Activated T-helper 1 cell treated with anti-CD3 and anti-CD28 coated beads, Interleukin-2, amount 50 U/mL, for 16 hours (primary cell): ENCODE results near the gene CELSR3.
A peak's percentile ranks its signal among the peaks of the same experiment; 100 is the strongest.

Source experiments
- DNase-seq, 2 donors: peaks; one replicate each; pipeline ENCODE4 v3.0.0-alpha.2; 2020; ENCODE audit warnings: low read depth in 1 of 2, low spot score in 1 of 2

CELSR3 gene

DNA sequence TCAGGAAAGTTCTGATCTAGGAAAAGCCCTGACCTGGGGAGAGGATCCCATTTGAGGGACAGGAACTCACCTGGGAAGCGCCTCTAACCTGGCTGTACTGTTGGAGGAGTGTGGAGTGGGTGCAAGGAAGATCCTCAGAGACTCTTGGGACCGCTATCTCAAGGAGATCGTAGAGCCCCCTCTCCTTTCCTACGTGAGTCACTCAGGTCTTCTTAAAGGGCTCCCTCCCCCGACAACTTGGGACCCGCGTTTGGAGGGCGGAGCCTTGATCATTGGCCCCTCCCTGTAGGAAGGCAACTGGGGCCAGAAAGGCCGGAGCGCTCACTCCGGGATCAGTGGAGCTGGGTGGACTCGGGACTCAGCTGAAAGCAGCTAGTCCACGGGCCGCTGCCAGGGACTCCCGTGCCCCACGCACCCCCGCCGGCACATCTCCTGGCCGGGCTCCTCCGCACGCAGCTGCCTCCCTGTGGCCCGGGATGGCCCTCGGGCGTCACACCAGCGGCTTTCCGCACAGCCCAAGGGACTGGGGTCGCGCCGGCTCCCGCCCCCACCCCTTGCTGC is 27.9 kb downstream of the CELSR3 start:
- peak in 1 of 2 donors; percentile 23 for DNase-seq

DNA sequence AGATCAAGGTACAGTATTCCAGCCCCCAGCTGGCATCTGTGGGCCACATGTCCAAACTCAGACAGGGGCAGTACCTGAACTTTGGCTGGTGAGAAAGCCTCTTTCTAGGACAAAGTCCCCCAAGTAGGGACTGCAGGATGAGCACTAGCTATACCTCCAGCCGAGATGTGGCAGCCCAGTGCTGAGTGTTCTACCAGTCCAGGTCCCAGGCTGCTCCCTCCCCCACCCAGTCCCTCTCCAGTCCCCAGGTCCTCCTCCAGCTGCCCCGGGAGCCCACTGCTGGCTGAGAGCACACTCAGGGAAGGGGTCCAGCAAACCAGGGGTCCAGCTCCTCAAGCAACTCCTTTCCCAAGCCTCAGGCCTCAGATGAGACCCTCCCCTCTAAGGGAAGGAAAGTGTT is 28.9 kb downstream of the CELSR3 start:
- no peak for DNase-seq

DNA sequence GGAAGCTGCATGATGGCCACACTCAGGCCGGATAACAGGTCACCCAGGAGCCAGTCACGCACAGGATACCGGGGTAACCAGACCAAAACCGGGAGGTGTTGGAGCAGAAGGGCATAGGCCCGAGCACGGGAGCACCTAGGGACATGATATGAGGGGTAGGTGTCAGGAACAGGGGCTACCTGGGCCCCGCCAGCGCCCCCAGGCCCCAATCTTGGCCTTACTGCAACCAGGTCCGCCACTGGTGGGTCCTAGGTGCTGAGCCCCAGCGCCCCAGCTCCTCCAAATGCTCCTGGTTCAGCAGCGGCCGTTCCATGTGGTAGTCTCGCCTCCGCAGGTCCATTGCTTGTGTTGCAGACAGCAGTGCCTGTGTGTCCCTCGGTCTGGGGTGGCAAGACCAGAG is 29.4 kb downstream of the CELSR3 start:
- DNase-seq = no peak

DNA sequence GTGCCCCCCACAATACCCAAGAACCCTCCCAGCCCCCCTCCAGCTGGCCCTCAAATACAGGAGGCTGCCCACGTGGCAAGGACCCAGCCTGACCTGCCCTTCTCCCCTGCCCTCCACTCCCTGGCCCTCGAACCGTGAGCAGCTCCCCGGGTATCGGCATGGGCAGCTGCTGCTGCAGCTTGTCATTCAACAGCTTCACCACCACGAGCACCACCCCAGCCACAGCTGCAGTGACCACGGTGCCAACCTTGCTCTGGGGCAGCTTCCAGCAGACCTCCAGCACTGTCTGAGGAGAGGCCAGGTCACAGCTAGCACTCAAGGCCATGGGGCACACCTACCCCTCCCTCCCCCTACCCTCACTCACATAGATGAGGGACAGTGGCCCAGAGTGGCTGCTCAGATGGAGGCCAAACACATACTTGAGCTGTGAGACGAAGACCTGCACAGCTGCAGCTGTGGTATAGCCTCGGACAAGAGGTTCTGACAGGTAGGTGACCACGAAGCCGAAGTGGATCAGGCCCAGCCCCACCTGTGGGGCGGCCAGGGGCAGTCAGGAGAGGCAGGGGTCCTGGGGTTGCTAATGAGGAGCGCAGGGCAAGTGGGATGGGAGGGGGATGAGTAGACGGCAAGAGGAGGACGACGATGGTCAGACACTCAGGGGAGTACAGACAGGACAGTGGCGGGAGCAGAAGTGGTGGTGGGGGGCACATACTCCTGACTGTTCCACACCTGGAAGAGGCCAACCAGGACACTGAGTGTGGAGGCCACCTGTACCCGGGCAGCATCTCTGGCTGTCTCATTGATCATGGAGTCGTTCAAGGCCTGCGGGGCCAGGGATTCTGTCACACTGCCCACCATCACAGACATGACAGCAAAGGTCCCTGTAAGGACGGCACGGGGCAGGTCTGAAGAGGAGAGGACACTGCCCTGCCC is 30.9 kb downstream of the CELSR3 start:
- DNase-seq = no peak

DNA sequence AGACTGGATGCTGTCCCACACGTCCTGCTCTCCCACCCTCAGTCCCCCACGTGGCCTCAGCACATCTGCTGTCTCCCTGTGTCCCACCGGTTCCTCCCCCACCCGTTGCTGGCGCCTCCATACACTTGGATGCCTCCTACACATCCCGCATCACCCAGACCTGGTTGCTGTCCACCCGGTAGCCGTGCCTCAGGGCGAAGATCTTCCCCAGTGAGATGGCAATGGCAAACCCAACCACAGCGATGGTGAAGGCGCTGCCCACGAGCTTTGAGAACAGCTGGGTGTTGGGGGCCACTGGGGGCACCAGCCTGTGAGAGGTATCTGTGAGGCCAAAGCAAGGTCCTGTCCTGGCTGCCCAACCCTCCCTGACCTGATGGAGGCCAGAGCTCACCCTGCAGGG is 31.9 kb downstream of the CELSR3 start:
- no peak for DNase-seq

DNA sequence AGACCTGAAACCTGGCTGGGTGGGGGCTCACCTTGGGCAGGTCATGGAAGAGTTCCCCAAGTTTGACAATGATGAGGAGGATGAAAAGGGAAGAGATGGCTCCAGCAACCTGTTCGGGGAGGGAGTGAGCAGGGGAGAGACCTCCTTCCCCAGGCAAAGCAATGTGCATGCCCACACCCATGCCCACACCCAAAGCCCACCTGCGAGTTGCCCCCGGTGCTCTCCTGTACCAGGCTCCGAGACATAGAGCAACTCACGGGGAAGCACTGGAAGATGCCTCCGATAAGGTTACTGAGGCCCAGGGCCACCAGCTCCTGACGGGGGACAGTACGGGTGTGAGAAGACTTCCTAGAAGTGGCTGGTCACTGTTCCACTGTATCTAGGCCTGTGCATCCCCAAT is 32.3 kb downstream of the CELSR3 start:
- no peak for DNase-seq

DNA sequence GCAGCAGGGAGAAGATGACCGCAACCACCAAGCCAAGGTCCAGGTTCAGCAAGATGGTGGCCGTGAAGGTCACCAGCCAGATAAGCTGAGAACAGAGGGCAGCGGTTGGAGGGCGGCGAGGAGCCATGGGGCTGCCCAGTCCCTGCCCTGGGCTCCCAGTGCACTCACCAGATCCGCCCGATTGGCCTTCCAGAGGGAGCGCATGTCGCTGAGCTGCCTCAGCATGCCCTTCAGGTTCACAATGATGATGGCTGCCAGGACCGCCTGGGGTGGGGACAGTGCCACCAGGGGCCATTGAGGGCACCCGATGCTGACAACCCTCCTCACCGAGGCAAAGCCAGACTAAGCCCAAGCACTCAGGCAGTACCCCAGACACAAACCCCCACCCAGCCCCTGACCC is 32.8 kb downstream of the CELSR3 start:
- DNase-seq = no peak

DNA sequence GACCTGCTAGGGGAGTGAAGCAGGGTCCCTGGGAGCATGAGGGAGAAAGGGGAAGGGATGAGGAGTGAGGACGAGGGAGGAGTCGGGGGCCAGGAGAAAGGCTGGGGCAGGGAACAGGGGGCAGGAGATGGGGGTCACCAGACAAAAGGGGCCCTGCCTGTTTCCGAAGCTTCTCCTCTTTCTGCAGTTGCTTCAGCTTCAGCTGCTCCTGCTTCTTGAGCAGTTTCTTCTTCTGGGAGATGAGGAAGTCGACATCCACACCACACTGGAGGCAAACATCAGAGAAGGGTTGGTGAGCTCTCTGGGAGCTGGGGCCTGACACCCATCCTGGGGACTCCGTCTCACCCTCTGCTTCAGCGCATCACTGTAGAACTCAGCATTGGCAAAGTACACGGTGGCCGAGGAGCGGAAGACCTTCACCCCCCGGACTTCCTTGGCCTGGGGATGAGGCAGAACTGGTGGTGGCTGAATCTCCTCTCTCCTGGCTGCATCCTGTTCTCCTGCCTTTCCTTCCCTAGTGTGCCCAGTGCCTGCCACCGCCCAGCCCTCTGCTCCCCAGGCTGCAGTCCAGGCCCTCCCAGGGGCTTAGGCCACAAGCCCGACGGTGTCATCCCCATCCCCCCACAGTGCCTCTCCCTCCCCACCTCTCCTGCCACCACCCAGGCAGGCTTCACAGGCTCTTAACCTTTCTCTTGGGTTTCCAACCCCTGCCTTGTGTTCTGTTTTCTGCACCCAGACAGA is 34.2 kb downstream of the CELSR3 start:
- DNase-seq = no peak

DNA sequence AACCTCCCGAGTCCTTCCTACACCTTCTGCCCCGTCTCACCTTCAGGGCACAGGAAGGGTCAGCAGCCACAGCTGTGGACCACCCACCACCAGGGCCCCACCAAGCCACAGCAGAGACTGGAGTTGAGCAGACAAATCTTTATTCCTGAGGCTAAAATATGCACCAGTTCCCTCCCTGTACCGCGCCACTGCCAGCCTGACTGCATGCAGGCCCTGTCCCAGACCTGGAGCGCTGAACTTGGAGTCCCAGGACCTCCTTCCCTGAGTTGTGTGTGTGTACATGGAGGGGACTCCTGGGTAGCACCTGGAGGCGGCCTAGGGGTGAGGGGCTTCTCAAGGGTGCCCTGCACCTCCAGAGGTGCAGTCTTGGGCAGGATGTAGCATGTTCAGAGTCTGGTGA is 37.1 kb downstream of the CELSR3 start:
- DNase-seq = no peak

DNA sequence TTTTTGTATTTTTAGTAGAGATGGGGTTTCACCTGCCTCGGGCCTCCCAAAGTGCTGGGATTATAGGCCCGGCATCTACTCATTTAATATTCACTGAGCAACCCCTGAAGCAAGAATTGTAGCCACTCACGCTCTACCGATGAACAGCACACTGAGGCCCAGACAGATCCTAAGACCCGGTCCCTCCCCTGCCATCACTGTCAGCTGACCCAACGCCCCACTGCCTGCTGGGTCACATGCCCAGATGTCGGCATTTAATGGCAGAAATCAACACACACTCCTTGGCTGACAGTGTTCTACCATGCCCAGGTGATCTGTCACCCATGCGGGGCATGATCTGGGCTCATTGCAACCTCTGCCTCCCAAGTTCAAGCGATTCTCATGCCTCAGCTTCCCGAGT is 37.9 kb downstream of the CELSR3 start:
- no peak for DNase-seq

DNA sequence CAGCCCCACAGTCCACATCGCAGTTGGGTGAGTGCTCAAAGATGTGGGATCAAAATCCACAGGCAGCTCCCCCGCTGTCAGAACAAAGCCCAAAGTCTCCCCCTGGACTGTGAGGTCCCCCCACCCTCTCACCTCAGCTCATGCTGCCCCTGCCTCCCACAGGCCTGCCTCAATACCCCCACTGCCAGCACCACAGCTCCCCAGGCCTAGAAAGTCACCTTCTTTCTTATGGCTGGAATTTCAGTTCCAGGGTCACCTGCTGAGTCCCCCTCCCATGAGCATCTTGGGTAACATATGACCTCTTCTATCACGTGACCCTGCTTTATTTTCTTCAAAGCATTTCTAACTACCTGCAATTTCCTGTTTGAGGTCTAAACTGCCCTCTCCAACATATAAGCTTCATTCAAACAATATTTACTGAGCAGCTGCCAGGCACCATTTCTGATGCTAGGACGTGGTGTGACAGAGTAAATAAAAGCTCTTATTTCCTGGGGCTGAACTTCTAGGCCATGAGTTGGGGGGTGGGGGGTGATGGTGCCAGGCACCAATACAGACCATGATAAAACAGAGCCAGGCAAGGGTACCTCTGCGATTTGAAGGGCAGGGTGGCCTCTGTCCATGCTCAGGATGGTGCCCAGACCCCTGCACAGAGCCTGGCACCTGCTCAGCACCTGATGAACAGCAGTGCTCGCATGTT is 38.7 kb downstream of the CELSR3 start:
- DNase-seq = no peak

DNA sequence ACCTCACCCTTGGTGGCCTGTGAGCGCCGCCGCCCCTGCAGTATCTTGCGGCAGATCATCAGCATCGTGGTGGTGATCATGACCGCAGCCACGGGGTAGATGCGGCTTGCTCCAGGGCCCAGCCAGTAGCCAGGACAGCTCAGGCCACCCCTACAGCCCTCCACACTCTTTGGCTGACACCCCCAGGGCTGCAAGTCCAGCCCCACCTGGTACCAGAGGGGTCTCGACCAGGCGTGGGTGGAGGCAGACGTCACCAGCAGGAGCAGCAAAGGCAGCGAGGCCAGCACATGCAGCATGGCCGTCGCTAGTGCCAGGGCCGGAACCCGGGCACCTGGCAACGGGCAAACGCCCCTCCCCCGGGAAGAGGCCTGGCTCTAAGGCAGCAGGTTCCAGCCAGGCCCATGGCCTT is 41.2 kb downstream of the CELSR3 start, which contains the start of gene TMEM89:
TMEM89 (minus strand) TSS at position 309 of the 409 bp plus-strand sequence; CDS start at position 296, 13 bp downstream.
- DNase-seq = no peak

DNA sequence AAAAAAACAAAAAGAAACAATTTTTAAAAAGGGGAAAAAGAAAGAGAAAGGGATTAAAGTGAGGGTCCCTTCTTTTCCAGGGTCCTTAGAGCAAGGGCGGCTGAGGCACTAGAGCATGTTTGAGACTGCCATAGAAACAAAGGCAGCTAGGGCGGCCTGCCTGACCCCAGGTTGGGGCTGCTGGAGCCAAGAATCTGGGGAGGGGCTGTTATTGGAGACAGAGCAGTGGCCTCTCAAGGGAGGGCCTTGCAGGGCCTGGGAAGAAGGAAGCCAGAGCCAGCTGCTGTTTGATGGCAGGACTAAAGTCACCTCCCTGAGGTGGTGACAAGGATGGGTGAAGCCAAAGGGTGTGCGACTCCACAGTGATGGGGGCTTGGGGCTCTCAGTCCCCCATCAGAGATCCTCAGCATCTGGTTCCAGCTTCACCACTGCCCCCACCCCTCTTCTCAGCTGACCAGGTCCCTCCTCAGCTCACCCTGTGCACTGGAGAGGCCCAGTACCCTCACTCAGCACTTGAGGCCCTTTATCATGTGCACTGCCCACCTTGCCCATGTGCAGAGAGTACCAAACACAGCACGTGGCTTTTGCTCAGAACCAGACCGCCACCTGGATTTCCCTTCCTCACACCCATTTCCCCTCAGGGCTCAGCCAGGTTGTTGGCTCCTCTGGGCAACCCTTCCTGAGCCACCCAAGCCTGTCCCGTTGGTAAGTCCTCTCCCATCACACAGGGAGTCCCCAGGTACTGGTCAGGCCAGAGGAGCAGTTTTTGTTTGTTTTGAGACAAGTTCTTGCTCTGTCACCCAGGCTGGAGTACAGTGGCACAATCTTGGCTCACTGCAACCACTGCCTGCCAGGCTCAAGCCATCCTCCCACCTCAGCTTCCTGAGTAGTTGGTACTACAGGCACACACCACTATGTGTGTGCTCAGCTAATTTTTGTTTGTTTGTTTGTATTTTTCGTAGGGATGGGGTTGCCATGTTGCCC is 42.9 kb downstream of the CELSR3 start:
- DNase-seq = no peak

DNA sequence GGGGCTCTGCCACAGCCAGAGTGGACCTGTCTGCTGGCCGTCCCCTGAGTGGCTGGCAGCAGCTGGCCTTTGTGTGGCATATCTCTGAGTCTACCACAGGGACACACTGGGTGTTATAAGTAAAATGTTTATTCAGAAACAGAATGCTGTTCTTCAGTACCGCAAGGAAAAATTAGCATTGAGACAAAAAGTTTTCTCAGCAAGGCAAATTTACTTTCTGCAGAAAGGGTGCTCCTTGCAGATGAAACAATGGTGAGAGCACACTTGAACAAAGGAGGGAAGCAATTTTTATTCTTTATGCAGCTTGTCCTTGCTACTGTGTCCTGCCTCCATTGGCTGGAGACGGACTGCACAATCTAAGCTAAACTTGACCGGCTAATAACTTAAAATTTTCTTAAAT is 45.1 kb downstream of the CELSR3 start:
- no peak for DNase-seq

DNA sequence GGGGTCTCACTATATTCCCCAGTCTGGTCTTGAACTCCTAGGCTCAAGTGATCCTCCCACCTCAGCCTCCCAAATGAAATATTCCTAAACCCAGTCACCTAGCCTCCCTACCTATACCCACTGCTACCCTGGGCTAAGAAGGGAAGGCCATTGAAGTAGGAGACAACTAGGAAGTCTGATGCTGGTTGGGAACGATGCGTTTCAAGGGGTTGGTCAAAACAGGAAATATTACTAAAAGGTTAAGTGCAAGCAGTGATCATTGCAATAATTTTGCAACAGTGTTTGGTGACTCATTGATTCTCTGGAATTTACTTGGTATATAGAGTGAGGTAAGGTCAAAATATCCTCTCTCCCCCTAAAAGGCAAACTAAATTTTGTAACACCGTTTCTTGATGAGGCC is 48.6 kb downstream of the CELSR3 start:
- no peak for DNase-seq

DNA sequence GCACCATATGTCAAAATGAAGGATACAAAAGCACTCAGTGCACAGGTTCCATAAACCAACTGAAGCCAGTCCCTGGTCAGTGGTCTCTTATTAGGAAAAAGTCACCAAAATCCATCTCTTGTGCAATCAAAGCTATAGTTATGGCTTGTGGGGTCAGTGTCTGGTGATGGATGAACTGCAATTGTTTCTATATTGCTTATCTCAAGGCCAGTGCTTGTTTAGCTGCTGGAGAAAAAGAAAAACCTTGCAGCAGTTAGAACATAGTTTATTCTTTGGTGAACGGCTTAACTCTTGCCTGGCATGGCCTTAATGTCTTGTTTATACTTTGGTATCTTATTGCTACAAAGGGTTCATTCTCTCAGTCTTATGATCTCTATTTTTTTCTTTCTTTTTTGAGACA is 50.4 kb downstream of the CELSR3 start:
- DNase-seq = no peak

DNA sequence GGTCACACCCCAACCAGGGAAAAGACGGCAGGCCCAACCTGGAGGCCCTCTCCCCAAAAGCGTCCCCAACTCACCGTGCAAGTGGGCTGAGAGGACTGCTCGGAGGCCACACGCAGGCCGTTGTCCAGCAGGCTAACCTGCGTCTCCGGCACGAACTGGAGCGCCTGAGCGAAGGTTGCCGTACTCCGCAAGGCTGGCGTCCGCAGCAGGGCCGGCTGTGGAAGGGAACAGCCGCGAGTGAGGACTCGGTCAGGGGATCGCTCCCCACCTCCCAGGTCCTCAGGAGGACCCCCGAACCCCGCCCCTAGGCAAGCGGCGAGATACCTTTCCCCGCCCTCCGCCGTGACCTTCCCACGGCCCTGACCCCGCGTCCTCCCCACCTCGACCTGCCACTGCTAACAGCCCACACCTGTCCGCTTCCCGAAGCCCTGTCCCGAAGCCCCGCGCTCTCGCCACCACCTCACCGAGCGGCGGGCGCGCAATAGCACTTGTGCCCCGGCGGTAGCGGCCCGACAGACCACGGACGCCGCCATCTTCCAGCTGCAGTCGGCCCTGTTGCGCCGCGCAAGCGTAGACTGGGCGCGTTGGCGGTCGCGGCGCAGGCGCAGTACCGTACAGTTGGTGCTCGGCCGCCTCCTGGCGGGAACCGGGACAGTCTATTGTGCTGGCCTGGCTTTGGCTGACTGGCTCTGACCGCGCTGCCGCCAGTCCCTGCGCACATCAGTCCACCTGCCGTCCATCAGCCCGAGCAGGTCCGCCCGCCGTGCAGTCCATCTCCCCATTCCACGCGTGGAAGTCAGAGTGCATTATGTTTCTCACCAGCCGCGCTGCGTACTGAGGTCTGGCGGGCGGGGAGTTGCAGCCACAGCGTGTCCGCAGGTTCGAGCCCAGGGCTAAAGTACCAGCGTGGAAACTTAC is 53.3 kb downstream of the CELSR3 start, which contains the start of gene UQCRC1:
UQCRC1 (minus strand) TSS at position 559 of the 918 bp plus-strand sequence; CDS start at position 533, 26 bp downstream.
- peak; percentile 76 to 88 for DNase-seq

DNA sequence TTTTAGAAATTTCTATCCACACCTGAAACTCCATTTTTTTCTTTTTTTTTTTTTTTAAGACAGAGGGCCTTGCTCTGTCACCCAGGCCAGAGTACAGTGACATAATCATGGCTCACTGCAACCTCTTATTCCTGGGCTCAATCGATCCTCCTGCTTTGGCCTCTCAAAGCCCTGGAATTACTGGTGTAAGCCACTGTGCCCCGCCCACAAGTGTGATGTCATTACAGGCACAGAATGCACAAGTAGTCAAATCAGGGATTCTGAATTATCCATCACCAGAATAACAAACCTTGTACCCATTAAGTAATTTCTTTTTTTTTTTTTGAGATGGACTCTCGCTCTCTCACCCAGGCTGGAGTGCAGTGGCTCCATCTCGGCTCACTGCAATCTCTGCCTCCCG is 55.2 kb downstream of the CELSR3 start:
- DNase-seq = no peak

DNA sequence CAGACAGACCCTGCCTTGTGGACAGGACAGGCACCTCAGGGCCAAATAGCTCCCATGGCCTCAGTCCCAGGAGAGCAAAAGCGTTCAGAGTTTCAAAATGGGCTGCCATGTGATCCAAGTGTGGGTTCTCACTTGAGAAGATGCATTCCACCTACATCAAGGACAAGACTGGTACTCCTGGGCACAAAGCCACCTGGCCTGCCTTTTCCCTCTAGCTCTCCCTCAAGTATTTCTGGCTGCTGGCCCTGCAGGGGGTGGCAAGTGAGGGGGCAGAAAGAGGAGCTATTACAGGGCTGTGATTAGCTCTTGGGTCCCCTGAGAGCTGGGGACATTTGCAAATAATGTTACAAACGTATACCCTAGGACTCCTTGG is 61.1 kb downstream of the CELSR3 start:
- DNase-seq = no peak
